ENCODE data around the gene KCNV2.

Gene KCNV2

DNA sequence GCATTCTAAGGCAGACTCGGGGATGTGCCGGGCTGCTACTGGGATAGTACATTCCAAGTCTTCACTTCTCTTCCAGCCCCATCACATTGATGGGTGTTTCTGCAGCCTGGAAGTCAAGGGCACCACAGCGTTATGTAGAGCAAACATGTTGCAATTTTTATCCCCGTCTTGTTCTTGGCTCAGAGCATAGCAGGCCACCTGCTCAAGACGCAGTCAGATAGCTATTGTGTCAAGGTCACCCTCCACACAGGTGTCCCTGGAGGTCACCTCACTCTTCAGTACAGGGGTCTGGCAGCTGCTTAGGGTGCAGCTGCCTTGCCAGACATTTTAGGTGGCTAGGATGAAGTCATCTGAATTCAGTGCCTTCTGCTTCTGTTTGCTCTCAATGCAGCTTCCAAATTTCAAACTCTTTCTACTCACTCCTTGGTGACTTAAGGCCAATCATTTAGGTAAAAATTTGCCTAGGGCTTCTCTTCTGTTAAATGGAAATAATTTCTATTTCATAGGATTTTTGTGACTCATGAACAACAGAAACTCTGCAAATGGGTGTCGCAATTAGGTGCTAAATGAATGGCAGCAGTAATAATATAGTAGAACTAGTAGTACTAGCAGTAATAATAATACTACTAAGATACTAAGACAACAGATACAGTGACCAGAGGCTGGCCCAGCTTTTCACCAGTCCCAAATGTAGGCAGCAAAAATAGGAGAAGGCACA lies 24.3 kb downstream of the KCNV2 start:
- no peaks in the 10 kb centered on the region for H3K27me3 Mint-ChIP-seq (ENCODE audit: low read depth)
- TF ChIP-seq, protein P1, sequence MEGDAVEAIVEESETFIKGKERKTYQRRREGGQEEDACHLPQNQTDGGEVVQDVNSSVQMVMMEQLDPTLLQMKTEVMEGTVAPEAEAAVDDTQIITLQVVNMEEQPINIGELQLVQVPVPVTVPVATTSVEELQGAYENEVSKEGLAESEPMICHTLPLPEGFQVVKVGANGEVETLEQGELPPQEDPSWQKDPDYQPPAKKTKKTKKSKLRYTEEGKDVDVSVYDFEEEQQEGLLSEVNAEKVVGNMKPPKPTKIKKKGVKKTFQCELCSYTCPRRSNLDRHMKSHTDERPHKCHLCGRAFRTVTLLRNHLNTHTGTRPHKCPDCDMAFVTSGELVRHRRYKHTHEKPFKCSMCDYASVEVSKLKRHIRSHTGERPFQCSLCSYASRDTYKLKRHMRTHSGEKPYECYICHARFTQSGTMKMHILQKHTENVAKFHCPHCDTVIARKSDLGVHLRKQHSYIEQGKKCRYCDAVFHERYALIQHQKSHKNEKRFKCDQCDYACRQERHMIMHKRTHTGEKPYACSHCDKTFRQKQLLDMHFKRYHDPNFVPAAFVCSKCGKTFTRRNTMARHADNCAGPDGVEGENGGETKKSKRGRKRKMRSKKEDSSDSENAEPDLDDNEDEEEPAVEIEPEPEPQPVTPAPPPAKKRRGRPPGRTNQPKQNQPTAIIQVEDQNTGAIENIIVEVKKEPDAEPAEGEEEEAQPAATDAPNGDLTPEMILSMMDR (IDR thresholded peaks at IDR 0.05; ENCODE audit: unreplicated experiment in 3 of 3): no peak
- peaks cover 12% of the 10 kb centered on the region for H3K36me3 Mint-ChIP-seq (ENCODE audit: low read depth)
- no peaks in the 10 kb centered on the region for H3K9me3 Mint-ChIP-seq
- H3K27ac Mint-ChIP-seq: no peak overlapping the region
- peaks cover 9% of the 10 kb centered on the region for H3K4me1 Mint-ChIP-seq
- no peak overlapping the region for H3K4me3 Mint-ChIP-seq

DNA sequence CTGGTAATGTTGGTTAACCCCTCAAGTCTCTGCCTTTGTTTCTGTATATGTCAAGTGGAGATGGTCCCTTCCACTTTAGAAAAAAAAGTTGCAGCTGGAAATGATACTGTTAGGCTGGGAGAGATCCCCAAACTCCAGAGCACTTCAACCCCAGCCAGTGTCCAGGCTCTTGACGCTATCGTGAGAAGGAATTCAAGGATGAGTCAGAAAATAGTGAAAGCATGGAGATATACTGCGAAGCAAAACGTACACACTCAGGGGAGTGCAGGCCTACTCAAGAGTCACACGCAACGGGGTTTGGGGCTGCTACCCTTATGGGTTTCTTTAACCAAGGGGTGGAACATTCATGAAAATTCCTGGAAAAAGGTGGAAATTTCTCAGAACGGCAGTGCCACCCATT lies 24.9 kb downstream of the KCNV2 start:
- TF ChIP-seq, protein P1 (IDR thresholded peaks at IDR 0.05; ENCODE audit: unreplicated experiment in 3 of 3): no peak
- peaks cover 15% of the 10 kb centered on the region for H3K36me3 Mint-ChIP-seq (ENCODE audit: low read depth)
- no peaks in the 10 kb centered on the region for H3K27me3 Mint-ChIP-seq (ENCODE audit: low read depth)
- no peak overlapping the region for H3K27ac Mint-ChIP-seq
- no peaks in the 10 kb centered on the region for H3K9me3 Mint-ChIP-seq
- peaks cover 9% of the 10 kb centered on the region for H3K4me1 Mint-ChIP-seq
- no peak overlapping the region for H3K4me3 Mint-ChIP-seq

DNA sequence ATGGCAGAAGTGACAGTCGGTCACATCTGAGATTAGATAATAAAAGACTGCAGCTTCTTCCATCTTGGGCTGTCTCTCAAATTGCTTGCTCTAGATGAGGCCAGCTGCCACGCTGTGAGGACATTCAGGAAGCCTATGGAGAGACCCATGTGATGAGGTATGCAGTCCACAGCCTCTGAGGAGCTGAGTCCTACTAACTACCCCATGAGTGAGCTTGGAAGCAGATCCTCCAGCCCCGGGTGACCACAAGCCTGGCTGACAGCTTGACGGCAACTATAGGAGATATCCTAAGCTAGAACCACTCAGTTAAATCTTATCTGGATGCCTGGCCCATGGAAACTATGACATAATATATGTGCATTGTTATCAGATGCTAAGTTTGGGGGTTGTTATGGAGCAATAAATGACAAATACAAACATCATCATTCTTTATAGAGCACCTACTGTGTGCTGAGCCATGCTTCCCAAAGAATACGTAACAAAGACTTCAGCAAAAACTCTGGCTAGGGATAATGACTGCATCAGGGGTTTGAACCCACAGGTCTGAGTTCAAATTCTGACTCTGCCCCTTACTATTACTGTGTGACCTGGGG lies 26.7 kb downstream of the KCNV2 start:
- H3K27me3 Mint-ChIP-seq (ENCODE audit: low read depth): no peaks in the 10 kb centered on the region

DNA sequence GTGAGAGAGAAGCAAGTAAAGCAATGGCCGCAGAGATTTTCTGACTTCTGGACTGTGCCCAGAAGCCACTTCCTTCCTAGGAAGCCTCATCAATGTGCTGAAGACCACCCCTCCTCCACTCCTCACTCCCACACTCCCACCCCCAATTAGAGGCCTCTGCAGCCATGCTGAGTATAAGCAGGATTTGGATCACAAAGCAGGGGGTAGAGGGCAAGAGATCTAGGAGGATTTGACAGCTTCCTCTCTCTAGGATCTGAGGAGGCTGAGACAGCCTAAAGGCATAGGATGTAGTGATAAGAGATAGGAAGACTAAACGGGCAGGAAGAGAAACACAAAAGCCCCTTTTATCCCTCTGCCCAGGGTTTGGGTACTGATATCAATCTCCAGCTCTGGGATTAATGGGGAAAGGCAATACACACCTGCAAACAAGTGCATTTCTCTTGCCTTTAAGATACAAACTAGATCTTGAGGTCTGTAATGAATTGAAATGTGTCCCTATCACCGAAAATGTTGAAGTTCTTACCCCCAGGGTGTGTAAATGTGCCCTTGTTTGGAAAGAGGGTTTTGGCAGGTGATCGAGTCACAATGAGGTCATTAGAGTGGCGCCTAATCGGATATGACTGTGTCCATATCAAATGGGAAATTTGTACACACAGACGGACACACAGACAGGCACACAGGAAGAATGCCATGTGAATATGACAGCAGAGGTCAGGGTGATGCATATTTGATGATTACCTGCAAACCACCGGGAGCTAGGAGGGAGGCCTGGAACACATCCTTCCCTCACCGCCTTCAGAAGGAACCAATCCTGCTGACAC lies 28.5 kb downstream of the KCNV2 start:
- peak overlapping the region in 2 of 3 experiments; percentile 43 to 49 for H3K27ac Mint-ChIP-seq
- H3K36me3 Mint-ChIP-seq (ENCODE audit: low read depth): peaks cover 39% of the 10 kb centered on the region
- peaks cover 4% of the 10 kb centered on the region for H3K9me3 Mint-ChIP-seq
- H3K27me3 Mint-ChIP-seq (ENCODE audit: low read depth): no peaks in the 10 kb centered on the region
- peaks cover 9% of the 10 kb centered on the region for H3K4me1 Mint-ChIP-seq
- no peak overlapping the region for H3K4me3 Mint-ChIP-seq
- TF ChIP-seq, protein P1 (IDR thresholded peaks at IDR 0.05; ENCODE audit: unreplicated experiment in 3 of 3): no peak

More for the DNA sequence above, 26.7 kb downstream of the KCNV2 start:
- peaks cover 9% of the 10 kb centered on the region for H3K4me1 Mint-ChIP-seq
- H3K27ac Mint-ChIP-seq: no peak overlapping the region
- no peaks in the 10 kb centered on the region for H3K9me3 Mint-ChIP-seq
- no peak overlapping the region for H3K4me3 Mint-ChIP-seq
- H3K36me3 Mint-ChIP-seq (ENCODE audit: low read depth): peaks cover 21% of the 10 kb centered on the region
- TF ChIP-seq, protein P1 (IDR thresholded peaks at IDR 0.05; ENCODE audit: unreplicated experiment in 3 of 3): no peak

DNA sequence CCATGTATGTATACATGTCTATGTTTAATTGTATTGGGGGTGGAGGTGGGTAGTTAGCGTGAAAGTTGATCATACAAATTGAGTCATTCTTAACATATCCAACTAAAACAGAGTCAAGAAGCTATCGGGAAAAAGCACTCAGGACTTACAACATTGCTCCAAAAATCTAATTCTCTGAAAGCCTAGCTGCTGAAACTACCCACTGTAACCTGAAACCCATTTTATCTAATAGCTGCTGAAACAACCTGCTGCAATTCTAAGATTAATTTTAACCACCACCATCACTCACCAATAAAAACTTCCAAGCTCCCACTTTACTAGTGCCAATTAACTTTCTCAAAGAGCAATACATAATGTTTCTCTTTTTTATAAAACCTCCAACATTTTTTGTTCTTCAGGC lies 32.2 kb downstream of the KCNV2 start:
- TF ChIP-seq, protein P1 (IDR thresholded peaks at IDR 0.05; ENCODE audit: unreplicated experiment in 3 of 3): no peak
- Mint-ChIP-seq H3K4me3 (no peak overlapping the region), H3K27me3 (ENCODE audit: low read depth) (no peaks in the 10 kb centered on the region), H3K36me3 (ENCODE audit: low read depth) (peaks cover 62% of the 10 kb centered on the region), H3K27ac (no peak overlapping the region), H3K9me3 (peaks cover 17% of the 10 kb centered on the region), H3K4me1 (peaks cover 9% of the 10 kb centered on the region)
